ENCODE measurements around the gene RUFY1. TPM values are rescaled to one million over a fixed set of nuclear protein-coding genes. Genes with fewer than 3 reads are reported as not detected.

The RUFY1 gene
- total and polyA plus RNA-seq, 9 of the 15 experiments (the other 6 are each of a cell fraction or from before 2014, with no cell fraction given): 5.0 to 41.7 (median 29.6) TPM

DNA sequence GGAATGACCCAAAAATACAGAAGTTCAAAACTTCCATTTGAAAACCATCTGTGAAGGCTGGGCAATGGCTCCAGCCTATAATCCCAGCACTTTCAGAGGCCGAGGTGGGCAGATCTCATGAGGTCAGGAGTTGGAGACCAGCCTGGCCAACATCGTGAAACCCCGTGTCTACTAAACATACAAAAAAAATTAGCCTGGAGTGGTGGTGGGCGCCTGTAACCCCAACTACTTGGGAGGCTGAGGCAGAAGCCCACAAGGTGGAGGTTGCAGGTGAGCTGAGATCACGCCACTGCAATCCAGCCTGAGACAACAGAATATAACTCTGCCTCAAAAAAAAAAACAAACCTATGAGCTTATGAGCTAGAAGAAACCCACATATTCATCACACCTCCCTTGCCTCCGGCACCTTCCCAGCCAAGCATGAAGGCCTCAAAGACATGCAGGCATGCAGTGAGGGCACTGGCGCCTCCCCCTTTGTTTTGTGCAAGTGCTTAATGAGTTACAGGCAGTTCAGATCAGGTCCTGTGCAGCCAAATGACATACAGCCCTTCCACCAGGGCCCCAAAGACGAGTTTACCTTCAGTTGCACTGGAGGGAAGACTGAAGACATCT, 63.2 kb downstream of the RUFY1 start (continued):
- TF ChIP-seq, protein P1, sequence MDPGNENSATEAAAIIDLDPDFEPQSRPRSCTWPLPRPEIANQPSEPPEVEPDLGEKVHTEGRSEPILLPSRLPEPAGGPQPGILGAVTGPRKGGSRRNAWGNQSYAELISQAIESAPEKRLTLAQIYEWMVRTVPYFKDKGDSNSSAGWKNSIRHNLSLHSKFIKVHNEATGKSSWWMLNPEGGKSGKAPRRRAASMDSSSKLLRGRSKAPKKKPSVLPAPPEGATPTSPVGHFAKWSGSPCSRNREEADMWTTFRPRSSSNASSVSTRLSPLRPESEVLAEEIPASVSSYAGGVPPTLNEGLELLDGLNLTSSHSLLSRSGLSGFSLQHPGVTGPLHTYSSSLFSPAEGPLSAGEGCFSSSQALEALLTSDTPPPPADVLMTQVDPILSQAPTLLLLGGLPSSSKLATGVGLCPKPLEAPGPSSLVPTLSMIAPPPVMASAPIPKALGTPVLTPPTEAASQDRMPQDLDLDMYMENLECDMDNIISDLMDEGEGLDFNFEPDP (CRISPR knock-in tag; IDR thresholded peaks at IDR 0.05): no peak
- TF ChIP-seq YY1 (IDR thresholded peaks at IDR 0.05; ENCODE audit: borderline replicate concordance in 1 of 3, control insufficient read depth in 1 of 3, extremely low read depth in 1 of 3, insufficient read depth in 3 of 3, insufficient read length in 1 of 3, insufficient replicate concordance in 2 of 3, low read depth in 1 of 3, low read length in 2 of 3) (no peak), ELF2 (CRISPR knock-in tag; IDR thresholded peaks at IDR 0.05) (no peak), TAL1 (IDR thresholded peaks at IDR 0.05) (no peak), L3MBTL2 (IDR thresholded peaks at IDR 0.05) (0 out of 2 replicates have a peak, but pooled peaks have one; percentile 29), U2AF1 (optimal IDR thresholded peaks at IDR 0.05; ENCODE audit: low read depth, low read length) (no peak), PML (IDR thresholded peaks at IDR 0.05; ENCODE audit: low read length) (no peak; the same call in 1 of the 2 replicates), ZBTB8A (IDR thresholded peaks at IDR 0.05; ENCODE audit: partially characterized antibody) (no peak), COPS2 (conservative IDR thresholded peaks at IDR 0.05) (no peak), ARID2 (IDR thresholded peaks at IDR 0.05) (0 out of 2 replicates have a peak, but pooled peaks have one; percentile 31)
- TF ChIP-seq, protein P2, sequence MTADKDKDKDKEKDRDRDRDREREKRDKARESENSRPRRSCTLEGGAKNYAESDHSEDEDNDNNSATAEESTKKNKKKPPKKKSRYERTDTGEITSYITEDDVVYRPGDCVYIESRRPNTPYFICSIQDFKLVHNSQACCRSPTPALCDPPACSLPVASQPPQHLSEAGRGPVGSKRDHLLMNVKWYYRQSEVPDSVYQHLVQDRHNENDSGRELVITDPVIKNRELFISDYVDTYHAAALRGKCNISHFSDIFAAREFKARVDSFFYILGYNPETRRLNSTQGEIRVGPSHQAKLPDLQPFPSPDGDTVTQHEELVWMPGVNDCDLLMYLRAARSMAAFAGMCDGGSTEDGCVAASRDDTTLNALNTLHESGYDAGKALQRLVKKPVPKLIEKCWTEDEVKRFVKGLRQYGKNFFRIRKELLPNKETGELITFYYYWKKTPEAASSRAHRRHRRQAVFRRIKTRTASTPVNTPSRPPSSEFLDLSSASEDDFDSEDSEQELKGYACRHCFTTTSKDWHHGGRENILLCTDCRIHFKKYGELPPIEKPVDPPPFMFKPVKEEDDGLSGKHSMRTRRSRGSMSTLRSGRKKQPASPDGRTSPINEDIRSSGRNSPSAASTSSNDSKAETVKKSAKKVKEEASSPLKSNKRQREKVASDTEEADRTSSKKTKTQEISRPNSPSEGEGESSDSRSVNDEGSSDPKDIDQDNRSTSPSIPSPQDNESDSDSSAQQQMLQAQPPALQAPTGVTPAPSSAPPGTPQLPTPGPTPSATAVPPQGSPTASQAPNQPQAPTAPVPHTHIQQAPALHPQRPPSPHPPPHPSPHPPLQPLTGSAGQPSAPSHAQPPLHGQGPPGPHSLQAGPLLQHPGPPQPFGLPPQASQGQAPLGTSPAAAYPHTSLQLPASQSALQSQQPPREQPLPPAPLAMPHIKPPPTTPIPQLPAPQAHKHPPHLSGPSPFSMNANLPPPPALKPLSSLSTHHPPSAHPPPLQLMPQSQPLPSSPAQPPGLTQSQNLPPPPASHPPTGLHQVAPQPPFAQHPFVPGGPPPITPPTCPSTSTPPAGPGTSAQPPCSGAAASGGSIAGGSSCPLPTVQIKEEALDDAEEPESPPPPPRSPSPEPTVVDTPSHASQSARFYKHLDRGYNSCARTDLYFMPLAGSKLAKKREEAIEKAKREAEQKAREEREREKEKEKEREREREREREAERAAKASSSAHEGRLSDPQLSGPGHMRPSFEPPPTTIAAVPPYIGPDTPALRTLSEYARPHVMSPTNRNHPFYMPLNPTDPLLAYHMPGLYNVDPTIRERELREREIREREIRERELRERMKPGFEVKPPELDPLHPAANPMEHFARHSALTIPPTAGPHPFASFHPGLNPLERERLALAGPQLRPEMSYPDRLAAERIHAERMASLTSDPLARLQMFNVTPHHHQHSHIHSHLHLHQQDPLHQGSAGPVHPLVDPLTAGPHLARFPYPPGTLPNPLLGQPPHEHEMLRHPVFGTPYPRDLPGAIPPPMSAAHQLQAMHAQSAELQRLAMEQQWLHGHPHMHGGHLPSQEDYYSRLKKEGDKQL (CRISPR knock-in tag; IDR thresholded peaks at IDR 0.05; ENCODE audit: borderline replicate concordance): peak; percentile 77; the same call in 1 of the 2 replicates
